Measurements from ENCODE around the gene MAP2K5. TPM values are rescaled to one million over a fixed set of nuclear protein-coding genes. Genes with fewer than 3 reads are reported as not detected.

Gene MAP2K5
- 3.5 and 3.7 TPM in 2 replicates for total RNA-seq

- DNase-seq (ENCODE audit: low read depth in 2 of 2), result peak in 1 of 2 donors; percentile 83
Observed at GRCh38 chr15:67542420-67543347, at the start of gene MAP2K5. Gene MAP2K5 (plus strand): TSS chr15:67542703. CDS start chr15:67543336, 633 bp downstream.

GRCh38 chr15:67495585-67495984 is 46.9 kb upstream of the MAP2K5 start:
- no peak for DNase-seq (ENCODE audit: low read depth in 2 of 2)

- DNase-seq (ENCODE audit: low read depth in 2 of 2), result peak in 1 of 2 donors; percentile 50
Observed at GRCh38 chr15:67501177-67501835, 41.2 kb upstream of the MAP2K5 start.

- DNase-seq (ENCODE audit: low read depth in 2 of 2), result peak in 1 of 2 donors; percentile 47
Observed at GRCh38 chr15:67501836-67502461, 40.6 kb upstream of the MAP2K5 start.

- no peak for DNase-seq (ENCODE audit: low read depth in 2 of 2)
Observed at GRCh38 chr15:67504056-67504455, 38.4 kb upstream of the MAP2K5 start.

GRCh38 chr15:67504796-67505195 is 37.7 kb upstream of the MAP2K5 start:
- DNase-seq (ENCODE audit: low read depth in 2 of 2), result no peak

GRCh38 chr15:67505675-67506572 is 36.6 kb upstream of the MAP2K5 start:
- no peak for DNase-seq (ENCODE audit: low read depth in 2 of 2)

- no peak for DNase-seq (ENCODE audit: low read depth in 2 of 2)
Observed at GRCh38 chr15:67506775-67507747, 35.4 kb upstream of the MAP2K5 start.

GRCh38 chr15:67508407-67508806 is 34.1 kb upstream of the MAP2K5 start:
- DNase-seq (ENCODE audit: low read depth in 2 of 2), result no peak

- DNase-seq (ENCODE audit: low read depth in 2 of 2), result no peak
Observed at GRCh38 chr15:67509918-67510317, 32.6 kb upstream of the MAP2K5 start.

- DNase-seq (ENCODE audit: low read depth in 2 of 2), result no peak
Observed at GRCh38 chr15:67510597-67511190, 31.8 kb upstream of the MAP2K5 start.

GRCh38 chr15:67511606-67512005 is 30.9 kb upstream of the MAP2K5 start:
- no peak for DNase-seq (ENCODE audit: low read depth in 2 of 2)

- DNase-seq (ENCODE audit: low read depth in 2 of 2), result no peak
Observed at GRCh38 chr15:67512140-67512539, 30.4 kb upstream of the MAP2K5 start.

GRCh38 chr15:67512933-67513714 is 29.4 kb upstream of the MAP2K5 start:
- no peak for DNase-seq (ENCODE audit: low read depth in 2 of 2)

GRCh38 chr15:67515090-67515489 is 27.4 kb upstream of the MAP2K5 start:
- no peak for DNase-seq (ENCODE audit: low read depth in 2 of 2)

GRCh38 chr15:67515557-67515956 is 26.9 kb upstream of the MAP2K5 start:
- no peak for DNase-seq (ENCODE audit: low read depth in 2 of 2)

- no peak for DNase-seq (ENCODE audit: low read depth in 2 of 2)
Observed at GRCh38 chr15:67520321-67521028, 22.0 kb upstream of the MAP2K5 start.
